Neural progenitor cell (in vitro differentiated cells): Measurements from ENCODE around the gene ATG5. TPM values are rescaled to one million over a fixed set of nuclear protein-coding genes. Genes with fewer than 3 reads are reported as not detected.
A peak's percentile ranks its signal among the peaks of the same experiment; 100 is the strongest.

ENCODE experiments used
- DNase-seq: peaks from one replicate; pipeline ENCODE4 v3.0.0-alpha.2; 2016; ENCODE audit warnings: low spot score
- H2AFZ ChIP-seq: fragments of 200-600 bp; sonication (generic); replicated peaks from 2 replicates; pipeline ENCODE4 v1.6.1; 2016; ENCODE audit warnings: antibody characterized with exemption
- H3F3A ChIP-seq: fragments of 200-600 bp; sonication (generic); 2 replicates; pipeline ENCODE4 v1.6.1; 2016; ENCODE audit warnings: antibody characterized with exemption, low read depth
- H3K27ac ChIP-seq: fragments of 200-600 bp; sonication (generic); 2 replicates; pipeline ENCODE4 v1.5.1; 2016; ENCODE audit warnings: mild to moderate bottlenecking
- H3K27me3 ChIP-seq: fragments of 200-600 bp; sonication (generic); 2 replicates; pipeline ENCODE4 v1.6.1; 2016; ENCODE audit warnings: mild to moderate bottlenecking, moderate library complexity
- H3K36me3 ChIP-seq: fragments of 200-600 bp; sonication (generic); 2 replicates; pipeline ENCODE4 v1.5.1; 2016
- H3K4me1 ChIP-seq: fragments of 200-600 bp; sonication (generic); 2 replicates; pipeline ENCODE4 v1.6.1; 2016; ENCODE audit warnings: mixed run types
- H3K4me2 ChIP-seq: fragments of 200-600 bp; sonication (generic); 2 replicates; pipeline ENCODE4 v1.6.1; 2016
- H3K4me3 ChIP-seq: fragments of 200-600 bp; sonication (generic); 2 replicates; pipeline ENCODE4 v1.5.1; 2016
- H3K79me2 ChIP-seq: fragments of 200-600 bp; sonication (generic); 2 replicates; pipeline ENCODE4 v1.6.1; 2016; ENCODE audit warnings: low read depth
- H3K9ac ChIP-seq: fragments of 200-600 bp; sonication (generic); 2 replicates; pipeline ENCODE4 v1.6.1; 2016
- H3K9me3 ChIP-seq: fragments of 200-600 bp; sonication (generic); 2 replicates; pipeline ENCODE4 v1.5.1; 2016; ENCODE audit warnings: low read depth
- H4K20me1 ChIP-seq: fragments of 200-600 bp; sonication (generic); 2 replicates; pipeline ENCODE4 v1.6.1; 2016; ENCODE audit warnings: low read depth
- H3K27ac Mint-ChIP-seq: 3 replicates; pipeline ENCODE4 v1.8.0; 2021; ENCODE audit warnings: mixed read lengths
- H3K27me3 Mint-ChIP-seq: 2 replicates; pipeline ENCODE4 v1.8.0; 2022; ENCODE audit warnings: low read depth, mild to moderate bottlenecking, inconsistent platforms, moderate library complexity, mixed read lengths; ENCODE audit not compliant: insufficient read depth
- H3K36me3 Mint-ChIP-seq: 3 replicates; pipeline ENCODE4 v1.8.0; 2021; ENCODE audit warnings: mixed read lengths
- H3K4me1 Mint-ChIP-seq: 3 replicates; pipeline ENCODE4 v1.8.0; 2021; ENCODE audit warnings: mixed read lengths
- H3K4me3 Mint-ChIP-seq: 3 replicates; pipeline ENCODE4 v1.8.0; 2021; ENCODE audit warnings: mild to moderate bottlenecking, moderate library complexity, mixed read lengths
- H3K9me3 Mint-ChIP-seq: 3 replicates; pipeline ENCODE4 v1.8.0; 2020; ENCODE audit warnings: mixed read lengths
- CTCF ChIP-seq: fragments of 200-600 bp; sonication (generic); IDR thresholded peaks from 2 replicates; pipeline ENCODE4 v1.5.1; 2017; ENCODE audit warnings: antibody characterized with exemption, mild to moderate bottlenecking
- EZH2 ChIP-seq: fragments of 200-600 bp; sonication (generic); IDR thresholded peaks from 2 replicates; pipeline ENCODE4 v1.6.1; 2017; ENCODE audit warnings: antibody characterized with exemption, mild to moderate bottlenecking, moderate library complexity
- EZH2phosphoT487 ChIP-seq: fragments of 200-600 bp; sonication (generic); IDR thresholded peaks from 2 replicates; pipeline ENCODE4 v1.6.1; 2017; ENCODE audit warnings: antibody characterized with exemption
- total RNA-seq: library from RNA; depleted of rRNA; stranded (reverse); fragments of >200 nt; gene quantifications from 2 replicates; pipeline ENCODE4 v1.2.3, GENCODE V29; 2015; ENCODE audit warnings: low replicate concordance

Gene ATG5
- total RNA-seq, 1 donor from 2014 or later: 45.0 TPM

DNA sequence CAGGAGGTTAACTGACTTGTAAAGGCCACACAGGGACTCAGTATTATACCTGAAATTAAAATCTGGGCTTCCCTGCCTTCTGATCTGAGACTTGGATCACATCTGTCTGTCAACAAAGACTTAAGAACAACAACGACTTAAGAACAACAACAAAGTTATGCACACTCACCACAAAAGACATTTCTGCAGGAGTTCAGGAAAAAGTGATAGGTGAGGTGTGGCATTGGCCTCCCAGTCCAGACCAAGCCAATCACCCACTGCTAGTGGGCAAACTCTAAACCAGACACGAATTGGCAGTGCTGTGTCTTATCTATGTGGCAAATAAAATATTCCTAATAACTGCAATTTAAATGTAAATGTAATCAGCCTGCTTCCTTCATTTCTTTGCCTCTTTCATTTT lies 178.1 kb downstream of the ATG5 start:
- no peaks in the 10 kb centered on the region for H3K27me3 ChIP-seq
- peaks cover 5% of the 10 kb centered on the region for H3F3A ChIP-seq
- Mint-ChIP-seq H3K27me3 (peaks cover 6% of the 10 kb centered on the region), H3K27ac (peak overlapping the region; percentile 36), H3K4me1 (peaks cover 16% of the 10 kb centered on the region), H3K4me3 (no peak overlapping the region), H3K9me3 (no peaks in the 10 kb centered on the region), H3K36me3 (no peaks in the 10 kb centered on the region)
- H3K9ac ChIP-seq: no peak overlapping the region
- H3K4me1 ChIP-seq: peaks cover 10% of the 10 kb centered on the region
- no peaks in the 10 kb centered on the region for H3K36me3 ChIP-seq
- no peak overlapping the region for H3K4me3 ChIP-seq
- H3K9me3 ChIP-seq: no peaks in the 10 kb centered on the region
- H3K79me2 ChIP-seq: no peaks in the 10 kb centered on the region
- no peak overlapping the region for H2AFZ ChIP-seq
- no peak for DNase-seq
- no peaks in the 10 kb centered on the region for H4K20me1 ChIP-seq
- H3K4me2 ChIP-seq: no peak overlapping the region
- TF ChIP-seq EZH2 (no peak), CTCF (no peak), EZH2phosphoT487 (no peak)
- no peak overlapping the region for H3K27ac ChIP-seq

GRCh38 chr6:106146852-106147351 lies 178.7 kb downstream of the ATG5 start:
- H3K27ac Mint-ChIP-seq: no peak overlapping the region
- H3K79me2 ChIP-seq: no peaks in the 10 kb centered on the region

DNA sequence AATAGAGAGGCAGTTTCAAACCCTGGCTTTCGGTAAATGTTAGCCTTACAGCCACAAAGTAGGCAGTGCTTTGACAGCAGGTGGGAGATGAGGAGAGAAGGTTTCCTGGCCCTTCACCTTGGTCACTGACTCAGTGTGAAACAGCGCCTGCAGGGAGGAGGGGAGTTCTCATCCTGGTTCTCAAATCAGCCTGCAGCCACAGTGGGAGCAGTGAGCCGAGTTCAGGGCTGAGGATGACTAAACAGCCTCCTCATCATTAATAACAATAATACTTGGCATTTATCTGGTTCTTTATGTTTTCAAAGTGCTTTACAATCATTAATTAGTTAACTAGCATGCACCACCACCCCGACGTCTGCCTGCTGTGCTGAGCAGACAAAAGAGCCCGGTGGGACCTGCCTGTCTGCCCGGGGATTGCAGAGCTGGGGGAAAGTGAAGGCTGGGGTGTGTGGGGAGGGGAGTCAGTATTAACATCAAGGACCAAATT lies 179.8 kb downstream of the ATG5 start:
- H3K36me3 Mint-ChIP-seq: no peaks in the 10 kb centered on the region
- H2AFZ ChIP-seq: no peak overlapping the region
- H4K20me1 ChIP-seq: no peaks in the 10 kb centered on the region
- H3K4me3 ChIP-seq: no peak overlapping the region
- H3K9me3 Mint-ChIP-seq: no peaks in the 10 kb centered on the region
- H3F3A ChIP-seq: peaks cover 5% of the 10 kb centered on the region
- H3K4me1 ChIP-seq: peaks cover 10% of the 10 kb centered on the region
- H3K4me1 Mint-ChIP-seq: peaks cover 26% of the 10 kb centered on the region
- no peak overlapping the region for H3K4me3 Mint-ChIP-seq
- no peaks in the 10 kb centered on the region for H3K9me3 ChIP-seq
- DNase-seq: peak; percentile 27
- H3K4me2 ChIP-seq: peak overlapping the region; percentile 36
- H3K27me3 ChIP-seq: no peaks in the 10 kb centered on the region
- H3K27ac ChIP-seq: no peak overlapping the region
- H3K27me3 Mint-ChIP-seq: peaks cover 6% of the 10 kb centered on the region
- TF ChIP-seq EZH2phosphoT487 (no peak), CTCF (no peak), EZH2 (no peak)
- H3K9ac ChIP-seq: no peak overlapping the region
- H3K36me3 ChIP-seq: no peaks in the 10 kb centered on the region
- H3K79me2 ChIP-seq: no peaks in the 10 kb centered on the region
- H3K27ac Mint-ChIP-seq: peak overlapping the region; percentile 61

More at GRCh38 chr6:106146852-106147351, 178.7 kb downstream of the ATG5 start:
- Histone ChIP-seq H3K4me1 (peaks cover 10% of the 10 kb centered on the region), H3K9me3 (no peaks in the 10 kb centered on the region), H3K4me3 (no peak overlapping the region), H3K36me3 (no peaks in the 10 kb centered on the region), H3K9ac (no peak overlapping the region), H3K4me2 (no peak overlapping the region), H3K27me3 (no peaks in the 10 kb centered on the region), H3F3A (peaks cover 5% of the 10 kb centered on the region), H2AFZ (no peak overlapping the region), H3K27ac (no peak overlapping the region), H4K20me1 (no peaks in the 10 kb centered on the region)
- peaks cover 22% of the 10 kb centered on the region for H3K4me1 Mint-ChIP-seq
- no peak overlapping the region for H3K4me3 Mint-ChIP-seq
- peaks cover 6% of the 10 kb centered on the region for H3K27me3 Mint-ChIP-seq
- TF ChIP-seq CTCF (no peak), EZH2phosphoT487 (no peak), EZH2 (no peak)
- no peaks in the 10 kb centered on the region for H3K9me3 Mint-ChIP-seq
- no peaks in the 10 kb centered on the region for H3K36me3 Mint-ChIP-seq
- no peak for DNase-seq
